OCI-LY1 (cell line): ENCODE data around the gene DAZAP1.

Experiments used
- EZH2 ChIP-seq: fragments of 200-600 bp; sonication (generic), shearing (Covaris generic); IDR thresholded peaks from 2 replicates; pipeline ENCODE4 v1.8.0; 2017; ENCODE audit warnings: borderline replicate concordance, mixed run types, mild to moderate bottlenecking, antibody characterized with exemption, low read length, moderate library complexity, mixed read lengths
- TF ChIP-seq, protein P1 (sequence below): fragments of 200-600 bp; sonication (generic), shearing (Covaris generic); IDR thresholded peaks from 2 replicates; pipeline ENCODE4 v1.5.1; 2017; ENCODE audit warnings: mild to moderate bottlenecking, antibody characterized with exemption, low read length, moderate library complexity, mixed read lengths

DNA sequence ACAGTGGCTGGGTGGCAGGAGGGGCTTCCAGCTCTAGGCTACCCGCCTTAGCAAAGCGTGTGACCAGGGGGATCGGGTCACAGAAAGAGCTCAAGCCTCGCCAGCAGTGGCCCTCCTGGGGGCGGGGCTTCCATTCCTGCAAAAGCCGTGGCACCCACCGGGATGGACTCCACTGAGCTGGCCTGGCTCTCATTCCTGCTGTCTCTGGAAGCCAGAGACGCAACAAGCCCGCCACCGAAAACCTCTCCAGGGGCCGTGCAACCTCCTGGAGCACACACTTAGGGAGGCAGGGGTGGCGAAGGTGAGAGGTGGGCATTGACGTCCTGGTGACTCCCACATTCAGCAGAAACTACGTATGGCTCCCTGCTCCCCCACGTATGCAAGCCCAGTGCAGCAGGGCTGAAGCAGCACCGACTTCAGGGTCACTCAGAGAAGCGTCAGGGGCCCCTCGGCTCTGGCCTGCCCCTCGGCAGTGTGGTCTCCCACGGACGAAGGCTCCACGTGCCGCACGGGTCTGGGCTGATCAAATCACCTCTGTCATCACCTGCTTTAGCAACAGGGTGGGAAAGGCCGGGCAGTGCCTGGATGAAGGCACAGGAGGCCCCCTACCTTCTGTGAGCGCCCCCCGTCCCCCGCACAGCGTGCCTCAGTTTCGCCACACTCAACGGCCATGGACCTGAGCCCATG, 68.5 kb downstream of the DAZAP1 start:
- TF ChIP-seq, protein P1, sequence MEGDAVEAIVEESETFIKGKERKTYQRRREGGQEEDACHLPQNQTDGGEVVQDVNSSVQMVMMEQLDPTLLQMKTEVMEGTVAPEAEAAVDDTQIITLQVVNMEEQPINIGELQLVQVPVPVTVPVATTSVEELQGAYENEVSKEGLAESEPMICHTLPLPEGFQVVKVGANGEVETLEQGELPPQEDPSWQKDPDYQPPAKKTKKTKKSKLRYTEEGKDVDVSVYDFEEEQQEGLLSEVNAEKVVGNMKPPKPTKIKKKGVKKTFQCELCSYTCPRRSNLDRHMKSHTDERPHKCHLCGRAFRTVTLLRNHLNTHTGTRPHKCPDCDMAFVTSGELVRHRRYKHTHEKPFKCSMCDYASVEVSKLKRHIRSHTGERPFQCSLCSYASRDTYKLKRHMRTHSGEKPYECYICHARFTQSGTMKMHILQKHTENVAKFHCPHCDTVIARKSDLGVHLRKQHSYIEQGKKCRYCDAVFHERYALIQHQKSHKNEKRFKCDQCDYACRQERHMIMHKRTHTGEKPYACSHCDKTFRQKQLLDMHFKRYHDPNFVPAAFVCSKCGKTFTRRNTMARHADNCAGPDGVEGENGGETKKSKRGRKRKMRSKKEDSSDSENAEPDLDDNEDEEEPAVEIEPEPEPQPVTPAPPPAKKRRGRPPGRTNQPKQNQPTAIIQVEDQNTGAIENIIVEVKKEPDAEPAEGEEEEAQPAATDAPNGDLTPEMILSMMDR, result no peak
- no peak for TF ChIP-seq EZH2
